ENCODE data around the gene USP13.

DNA sequence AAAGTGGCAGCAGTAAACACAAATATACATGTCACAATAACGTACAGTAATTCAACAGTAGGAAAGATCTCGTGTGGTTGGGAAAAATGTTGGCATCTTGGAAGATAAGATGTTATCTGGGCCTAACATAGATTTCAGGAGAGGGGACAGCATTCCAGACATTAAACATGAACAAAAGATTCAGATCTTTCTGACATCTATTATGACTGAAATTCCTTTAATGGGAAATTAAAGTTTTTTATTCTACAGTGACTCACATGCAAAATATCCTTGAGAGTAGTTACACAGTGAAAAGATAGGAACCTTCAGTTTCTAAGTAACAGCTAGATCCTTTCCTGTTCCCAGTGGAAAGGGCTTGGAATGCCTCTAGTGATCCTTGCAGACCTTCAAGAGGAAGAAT is 39.0 kb upstream of the USP13 start:
- no peak for TF ChIP-seq EP300 (IDR thresholded peaks at IDR 0.05; ENCODE audit: borderline replicate concordance)
- no peak for TF ChIP-seq EGR1 (IDR thresholded peaks at IDR 0.05)
- TF ChIP-seq, protein P1, sequence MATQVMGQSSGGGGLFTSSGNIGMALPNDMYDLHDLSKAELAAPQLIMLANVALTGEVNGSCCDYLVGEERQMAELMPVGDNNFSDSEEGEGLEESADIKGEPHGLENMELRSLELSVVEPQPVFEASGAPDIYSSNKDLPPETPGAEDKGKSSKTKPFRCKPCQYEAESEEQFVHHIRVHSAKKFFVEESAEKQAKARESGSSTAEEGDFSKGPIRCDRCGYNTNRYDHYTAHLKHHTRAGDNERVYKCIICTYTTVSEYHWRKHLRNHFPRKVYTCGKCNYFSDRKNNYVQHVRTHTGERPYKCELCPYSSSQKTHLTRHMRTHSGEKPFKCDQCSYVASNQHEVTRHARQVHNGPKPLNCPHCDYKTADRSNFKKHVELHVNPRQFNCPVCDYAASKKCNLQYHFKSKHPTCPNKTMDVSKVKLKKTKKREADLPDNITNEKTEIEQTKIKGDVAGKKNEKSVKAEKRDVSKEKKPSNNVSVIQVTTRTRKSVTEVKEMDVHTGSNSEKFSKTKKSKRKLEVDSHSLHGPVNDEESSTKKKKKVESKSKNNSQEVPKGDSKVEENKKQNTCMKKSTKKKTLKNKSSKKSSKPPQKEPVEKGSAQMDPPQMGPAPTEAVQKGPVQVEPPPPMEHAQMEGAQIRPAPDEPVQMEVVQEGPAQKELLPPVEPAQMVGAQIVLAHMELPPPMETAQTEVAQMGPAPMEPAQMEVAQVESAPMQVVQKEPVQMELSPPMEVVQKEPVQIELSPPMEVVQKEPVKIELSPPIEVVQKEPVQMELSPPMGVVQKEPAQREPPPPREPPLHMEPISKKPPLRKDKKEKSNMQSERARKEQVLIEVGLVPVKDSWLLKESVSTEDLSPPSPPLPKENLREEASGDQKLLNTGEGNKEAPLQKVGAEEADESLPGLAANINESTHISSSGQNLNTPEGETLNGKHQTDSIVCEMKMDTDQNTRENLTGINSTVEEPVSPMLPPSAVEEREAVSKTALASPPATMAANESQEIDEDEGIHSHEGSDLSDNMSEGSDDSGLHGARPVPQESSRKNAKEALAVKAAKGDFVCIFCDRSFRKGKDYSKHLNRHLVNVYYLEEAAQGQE (IDR thresholded peaks at IDR 0.05; ENCODE audit: low read depth) = no peak
- TF ChIP-seq FOXM1 (IDR thresholded peaks at IDR 0.05; ENCODE audit: borderline replicate concordance, low read depth) = no peak
- no peak for TF ChIP-seq CEBPB (IDR thresholded peaks at IDR 0.05)
- TF ChIP-seq RAD21 (IDR thresholded peaks at IDR 0.05; ENCODE audit: low read depth) = no peak
- no peak for TF ChIP-seq TAF1 (IDR thresholded peaks at IDR 0.05; ENCODE audit: low read depth)
- no peak for TF ChIP-seq TCF12 (IDR thresholded peaks at IDR 0.05; ENCODE audit: low read depth)

Data from Ishikawa (cell line).